Measurements from ENCODE around the gene PITX1. TPM values are rescaled to one million over a fixed set of nuclear protein-coding genes. Genes with fewer than 3 reads are reported as not detected.

Gene PITX1
- total and polyA plus RNA-seq, 11 donors = 0.03 to 0.39 TPM; not detected in 9

- WGBS, 4 donors = 31 to 56% (median 47%) methylated on average over 7 to 8 of the region's 8 CpGs
- H3K9me3 ChIP-seq = no peaks in the 10 kb centered on the region
- DNase-seq (no peak), ATAC-seq (no peak)
- no peaks in the 10 kb centered on the region for H3K4me1 ChIP-seq
- intact Hi-C loops (cut with DNase I) = no loop called here
- H3K27me3 ChIP-seq = peaks cover 0 to 16% (median 2%) of the 10 kb centered on the region in 9 donors
- H3K36me3 ChIP-seq = no peaks in the 10 kb centered on the region
- H3K27ac ChIP-seq = no peak overlapping the region
- no peak overlapping the region for H3K4me3 ChIP-seq
- TF ChIP-seq, protein P1, sequence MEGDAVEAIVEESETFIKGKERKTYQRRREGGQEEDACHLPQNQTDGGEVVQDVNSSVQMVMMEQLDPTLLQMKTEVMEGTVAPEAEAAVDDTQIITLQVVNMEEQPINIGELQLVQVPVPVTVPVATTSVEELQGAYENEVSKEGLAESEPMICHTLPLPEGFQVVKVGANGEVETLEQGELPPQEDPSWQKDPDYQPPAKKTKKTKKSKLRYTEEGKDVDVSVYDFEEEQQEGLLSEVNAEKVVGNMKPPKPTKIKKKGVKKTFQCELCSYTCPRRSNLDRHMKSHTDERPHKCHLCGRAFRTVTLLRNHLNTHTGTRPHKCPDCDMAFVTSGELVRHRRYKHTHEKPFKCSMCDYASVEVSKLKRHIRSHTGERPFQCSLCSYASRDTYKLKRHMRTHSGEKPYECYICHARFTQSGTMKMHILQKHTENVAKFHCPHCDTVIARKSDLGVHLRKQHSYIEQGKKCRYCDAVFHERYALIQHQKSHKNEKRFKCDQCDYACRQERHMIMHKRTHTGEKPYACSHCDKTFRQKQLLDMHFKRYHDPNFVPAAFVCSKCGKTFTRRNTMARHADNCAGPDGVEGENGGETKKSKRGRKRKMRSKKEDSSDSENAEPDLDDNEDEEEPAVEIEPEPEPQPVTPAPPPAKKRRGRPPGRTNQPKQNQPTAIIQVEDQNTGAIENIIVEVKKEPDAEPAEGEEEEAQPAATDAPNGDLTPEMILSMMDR (IDR thresholded peaks at IDR 0.05) = no peak
- no peak for TF ChIP-seq POLR2A (IDR thresholded peaks at IDR 0.05)
Observed at GRCh38 chr5:135073761-135074345, 39.8 kb upstream of the PITX1 start.

- Histone ChIP-seq H3K27ac (no peak overlapping the region), H3K27me3 (peaks cover 0 to 16% (median 2%) of the 10 kb centered on the region in 9 donors), H3K4me1 (no peaks in the 10 kb centered on the region), H3K36me3 (no peaks in the 10 kb centered on the region), H3K4me3 (no peak overlapping the region), H3K9me3 (no peaks in the 10 kb centered on the region)
- DNase-seq (no peak), ATAC-seq (peak in 1 of 4 donors; percentile 41)
- TF ChIP-seq, protein P1 (IDR thresholded peaks at IDR 0.05) = no peak
- no peak for TF ChIP-seq POLR2A (IDR thresholded peaks at IDR 0.05)
- WGBS, 4 donors = 49 to 61% (median 53%) methylated on average over 11 to 13 of the region's 13 CpGs
- intact Hi-C loops (cut with DNase I) = no loop called here
Observed at GRCh38 chr5:135072387-135073281, 38.6 kb upstream of the PITX1 start.

- DNase-seq = no peak
- H3K36me3 ChIP-seq = no peaks in the 10 kb centered on the region
- TF ChIP-seq, protein P1 (IDR thresholded peaks at IDR 0.05) = no peak
- TF ChIP-seq POLR2A (IDR thresholded peaks at IDR 0.05) = no peak
- H3K4me3 ChIP-seq = no peak overlapping the region
- H3K4me1 ChIP-seq = no peaks in the 10 kb centered on the region
- ATAC-seq = no peak
- WGBS, 4 donors = 81 to 91% (median 86%) methylated on average over 6 of the region's 6 CpGs
- intact Hi-C loops (cut with DNase I) = no loop called here
- H3K9me3 ChIP-seq = no peaks in the 10 kb centered on the region
- no peak overlapping the region for H3K27ac ChIP-seq
- H3K27me3 ChIP-seq = peaks cover 0 to 14% (median 0%) of the 10 kb centered on the region in 9 donors
Observed at GRCh38 chr5:135071311-135071710, 37.3 kb upstream of the PITX1 start.

DNA sequence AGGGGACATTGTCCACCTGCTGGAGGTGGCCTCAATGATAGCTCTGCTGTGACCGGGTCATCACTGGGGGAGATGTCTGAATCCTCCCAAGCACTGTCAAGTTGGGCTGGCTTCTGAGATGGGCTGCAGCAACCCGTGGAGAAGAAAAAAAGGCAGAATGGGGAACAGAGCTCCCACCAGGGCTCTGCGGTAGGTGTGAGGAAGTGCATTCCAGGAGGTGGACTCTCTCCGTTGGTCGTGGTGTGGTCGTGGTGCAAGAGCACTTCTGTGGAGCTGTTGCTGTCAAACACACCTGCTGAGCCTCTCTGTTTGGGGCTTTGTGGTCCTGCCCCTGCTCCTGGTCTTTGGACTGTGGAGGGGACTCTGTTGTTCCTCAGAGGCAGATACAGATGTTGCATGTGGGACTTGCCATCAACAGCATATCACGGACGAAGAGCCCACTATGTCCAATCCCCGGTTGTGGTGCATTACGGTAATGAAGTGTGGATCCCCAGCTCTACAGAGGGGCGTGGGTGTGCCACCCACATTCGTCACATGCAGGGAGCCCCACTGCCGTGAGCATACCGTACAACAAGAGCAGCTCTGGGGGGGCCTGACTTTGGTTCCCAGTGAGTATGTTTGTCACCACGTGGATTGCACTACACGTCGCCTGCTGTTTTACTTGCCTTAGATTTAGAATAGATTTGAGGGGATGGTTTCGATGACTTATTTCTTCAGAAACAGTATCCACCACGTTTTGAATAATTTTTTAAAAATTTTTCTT, 36.0 kb upstream of the PITX1 start:
- Histone ChIP-seq H3K36me3 (no peaks in the 10 kb centered on the region), H3K4me3 (no peak overlapping the region), H3K9me3 (no peaks in the 10 kb centered on the region), H3K27ac (no peak overlapping the region), H3K4me1 (no peaks in the 10 kb centered on the region), H3K27me3 (peaks cover 0 to 10% (median 0%) of the 10 kb centered on the region in 9 donors)
- 68 to 69% (median 68%) methylated on average over 18 to 19 of the region's 19 CpGs for WGBS, 4 donors
- intact Hi-C loops (cut with DNase I) = no loop called here
- no peak for DNase-seq
- TF ChIP-seq, protein P1 (IDR thresholded peaks at IDR 0.05) = no peak
- TF ChIP-seq POLR2A (IDR thresholded peaks at IDR 0.05) = no peak
- ATAC-seq = no peak
